Activated effector memory CD4-positive, alpha-beta T cell treated with Interleukin-2 at 50 U/mL for 16 hours (primary cell): ENCODE data around the gene CUEDC1.

Experiments
- DNase-seq: peaks from one replicate; pipeline ENCODE4 v3.0.0-alpha.2; 2020

Gene CUEDC1

GRCh38 chr17:57957120-57957850 lies 2.1 kb upstream of the CUEDC1 start:
- no peak for DNase-seq

GRCh38 chr17:57956291-57957119 lies 1.3 kb upstream of the CUEDC1 start:
- DNase-seq: peak; percentile 20

GRCh38 chr17:57954397-57955182 lies 622 bp downstream of the CUEDC1 start:
- no peak for DNase-seq

- no peak for DNase-seq
Observed at GRCh38 chr17:57953705-57954396, 1.4 kb downstream of the CUEDC1 start.

GRCh38 chr17:57953219-57953618 lies 2.0 kb downstream of the CUEDC1 start:
- DNase-seq: no peak

DNA sequence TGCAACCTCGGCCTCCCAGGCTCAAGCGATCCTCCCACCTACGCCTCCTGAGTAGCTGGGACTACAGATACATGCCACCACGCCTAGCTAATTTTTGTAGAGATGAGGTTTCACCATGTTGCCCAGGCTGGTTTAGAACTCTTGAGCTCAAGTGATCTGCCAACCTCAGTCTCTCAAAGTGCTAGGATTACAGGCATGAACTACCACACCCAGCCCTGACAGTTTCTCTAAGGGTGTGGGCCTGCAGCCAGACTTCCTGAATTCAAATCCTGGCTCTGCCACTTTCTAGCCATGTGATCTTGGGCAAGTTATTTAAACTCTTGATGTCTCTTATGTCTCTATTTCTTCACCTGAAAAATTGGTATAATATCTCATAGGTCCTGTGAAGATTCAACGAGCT lies 5.6 kb downstream of the CUEDC1 start:
- DNase-seq: no peak

DNA sequence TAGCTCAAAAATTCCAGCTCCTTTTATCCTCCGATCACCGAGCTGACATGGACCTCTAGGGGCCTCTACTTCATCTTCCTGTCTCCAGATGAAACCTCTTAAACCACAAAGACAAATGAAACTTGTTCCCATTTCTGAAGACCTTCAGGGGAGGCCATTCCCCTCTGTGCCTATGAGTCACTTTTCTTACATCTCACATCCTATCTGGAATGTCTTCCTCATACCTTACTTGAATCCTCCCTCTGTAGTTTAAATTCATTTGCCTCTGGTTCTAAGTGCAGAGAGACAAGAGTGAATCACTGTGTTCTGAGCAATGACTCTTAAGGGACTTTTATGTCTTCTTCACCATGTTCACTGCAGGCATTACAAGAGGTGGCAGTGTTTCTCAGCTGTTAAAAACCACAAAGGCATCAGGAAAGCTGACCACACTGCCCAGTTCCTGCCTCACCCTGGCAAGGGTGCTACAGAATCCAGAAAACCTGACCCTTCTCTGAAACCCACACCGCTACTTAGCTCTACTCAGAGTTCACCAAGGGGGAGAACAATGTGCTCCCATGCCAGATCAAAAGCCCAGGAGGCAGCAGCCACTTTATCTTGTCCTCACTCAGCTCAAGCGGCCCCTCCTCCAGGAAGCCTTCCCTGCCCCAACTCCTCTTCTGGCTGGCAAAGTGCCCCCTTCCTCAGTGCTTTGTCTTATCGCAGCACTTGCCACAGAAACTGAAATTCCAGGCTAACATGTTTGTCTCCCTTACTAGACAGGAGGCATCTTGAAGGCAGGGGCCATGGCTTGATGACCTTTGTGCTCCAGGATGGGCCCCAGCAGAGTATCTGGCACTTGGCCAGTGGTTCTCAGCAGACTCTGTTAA lies 6.4 kb downstream of the CUEDC1 start:
- DNase-seq: no peak

GRCh38 chr17:57948169-57948554 lies 7.0 kb downstream of the CUEDC1 start:
- no peak for DNase-seq

GRCh38 chr17:57947369-57947768 lies 7.8 kb downstream of the CUEDC1 start:
- no peak for DNase-seq

- DNase-seq: no peak
Observed at GRCh38 chr17:57946798-57947358, 8.3 kb downstream of the CUEDC1 start.

DNA sequence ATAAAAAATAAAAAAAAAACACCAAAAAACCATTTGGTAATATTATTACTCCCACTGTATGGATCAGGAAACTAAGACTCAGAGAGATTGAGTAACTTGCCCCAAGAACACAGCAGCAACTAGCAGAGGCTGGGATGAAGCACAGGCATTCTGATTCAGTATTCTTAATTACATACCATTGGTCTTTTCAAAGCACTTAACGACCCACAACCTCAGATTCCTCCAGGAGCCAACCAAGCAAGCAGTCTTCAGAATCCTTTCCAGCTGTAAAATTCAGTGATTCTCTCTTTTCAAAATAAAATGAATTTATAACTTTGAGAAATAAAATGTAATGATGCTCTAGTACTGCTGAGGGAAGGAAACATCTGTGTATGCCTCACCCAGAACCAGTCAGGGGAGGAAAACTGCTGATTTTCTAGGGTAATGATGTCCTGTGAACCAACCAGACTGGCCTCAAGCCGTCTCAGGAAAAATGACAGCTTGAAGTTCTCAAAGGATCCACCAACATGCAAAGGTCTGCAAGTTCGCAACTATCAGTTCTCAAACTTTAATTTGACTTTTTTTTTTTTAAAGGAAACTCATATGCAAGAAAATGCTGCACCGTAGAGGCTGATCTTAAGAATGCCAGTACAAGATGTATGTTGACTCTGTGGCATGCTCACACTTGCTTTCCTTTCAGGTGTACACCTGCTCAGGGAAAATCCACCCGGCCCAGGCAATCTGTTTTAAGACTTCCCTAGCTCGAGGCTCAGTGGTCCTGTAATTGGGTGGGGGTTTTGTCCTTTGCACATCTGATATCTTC lies 9.0 kb downstream of the CUEDC1 start:
- no peak for DNase-seq

DNA sequence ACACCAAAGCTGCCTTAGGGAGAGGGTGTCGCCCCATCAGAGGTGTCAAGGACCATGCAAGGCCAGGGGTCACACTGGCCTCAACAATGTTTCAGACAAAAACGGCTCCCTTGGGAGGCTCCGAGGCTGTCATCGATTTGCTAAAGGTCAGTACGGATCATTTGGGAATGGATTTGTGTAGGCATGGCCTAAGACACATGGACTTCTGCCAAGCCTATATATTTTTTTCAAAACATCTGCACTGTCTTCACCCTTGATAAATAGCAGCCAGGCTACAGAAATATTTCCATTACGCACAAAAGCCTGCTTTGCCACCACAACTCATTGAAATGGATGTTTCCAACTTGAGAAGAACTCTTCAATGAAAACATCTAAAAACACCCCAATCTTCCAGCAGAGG lies 10.3 kb downstream of the CUEDC1 start:
- DNase-seq: no peak

- DNase-seq: no peak
Observed at GRCh38 chr17:57943645-57944044, 11.6 kb downstream of the CUEDC1 start.

DNA sequence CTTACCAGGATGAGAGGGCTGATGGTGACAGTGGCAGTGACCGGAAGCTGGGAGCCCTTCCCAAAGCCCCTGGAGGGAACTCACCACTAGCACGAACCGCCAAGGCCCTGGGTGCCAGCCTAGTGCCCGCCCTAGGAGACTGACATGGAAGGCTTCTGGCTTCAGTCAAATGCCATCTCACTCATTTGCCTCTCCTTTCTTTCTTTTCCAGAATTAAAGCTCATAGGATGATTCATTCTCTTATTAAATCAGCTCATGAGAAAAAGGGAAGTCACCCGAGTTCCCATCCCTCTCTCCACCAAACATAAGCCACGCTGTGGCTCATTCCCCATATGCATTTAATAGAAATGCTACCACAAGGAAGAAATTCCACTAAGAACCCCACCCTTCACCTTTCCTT lies 12.1 kb downstream of the CUEDC1 start:
- no peak for DNase-seq

- no peak for DNase-seq
Observed at GRCh38 chr17:57941384-57942370, 13.5 kb downstream of the CUEDC1 start.

DNA sequence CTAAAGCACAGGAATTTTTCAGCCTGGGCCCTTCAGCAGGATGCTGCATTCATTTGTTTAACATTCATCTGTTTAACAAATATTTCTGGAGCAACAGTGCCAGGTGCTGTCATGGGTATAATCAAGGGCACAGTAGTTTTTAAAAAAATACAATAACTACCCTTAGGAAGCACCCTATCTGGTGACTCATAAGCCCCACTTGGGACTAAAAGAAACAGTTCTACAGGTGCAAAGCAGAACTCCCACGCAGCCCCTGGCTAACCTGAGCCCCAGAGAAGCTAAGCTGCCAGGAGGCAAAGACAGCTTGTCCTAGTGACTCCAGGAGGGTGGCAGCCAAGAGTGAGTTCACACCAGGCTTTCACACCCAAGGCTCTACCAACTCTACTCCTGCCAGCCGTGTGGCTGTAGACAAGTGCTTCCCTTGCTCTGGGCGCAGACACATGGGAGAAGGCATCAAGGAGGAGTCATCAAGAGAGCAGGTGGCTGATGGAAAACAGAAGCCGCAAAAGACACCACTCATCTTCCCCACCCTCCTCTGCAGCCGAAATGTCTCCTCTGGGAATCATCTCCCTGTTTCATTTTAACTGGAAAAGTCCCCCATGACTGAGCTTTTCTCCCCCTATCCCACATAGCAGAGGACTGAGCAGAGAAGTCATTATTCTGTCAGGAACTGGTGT lies 14.4 kb downstream of the CUEDC1 start:
- DNase-seq: no peak

DNA sequence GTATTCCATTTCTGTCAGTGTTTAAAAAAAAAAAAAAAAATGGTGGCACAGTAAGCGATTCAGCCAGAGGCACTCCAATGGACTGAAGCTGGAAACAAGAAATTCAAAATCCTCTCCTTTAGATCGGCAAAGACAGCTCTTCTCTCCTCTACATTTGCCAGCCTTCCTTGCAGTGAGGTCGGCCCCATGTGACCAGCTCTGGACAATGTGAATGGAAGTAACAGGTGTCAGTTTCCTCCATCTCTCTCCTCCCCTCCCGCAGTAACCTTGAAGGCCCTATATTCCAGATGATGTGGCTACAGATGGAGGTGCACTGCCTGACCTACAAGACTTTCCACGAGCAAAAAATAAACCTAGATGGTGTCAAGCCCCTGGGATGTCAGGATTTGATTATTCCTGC lies 15.0 kb downstream of the CUEDC1 start:
- DNase-seq: no peak

GRCh38 chr17:57939797-57940196 lies 15.4 kb downstream of the CUEDC1 start:
- no peak for DNase-seq

- no peak for DNase-seq
Observed at GRCh38 chr17:57938061-57938502, 17.1 kb downstream of the CUEDC1 start.
